ENCODE results near the gene SECISBP2L. TPM values are rescaled to one million over a fixed set of nuclear protein-coding genes. Genes with fewer than 3 reads are reported as not detected.

The SECISBP2L gene
- total and polyA plus RNA-seq, 10 of the 15 experiments (the other 5 are each of a cell fraction or from before 2014, with no cell fraction given): 1.4 to 24.2 (median 10.4) TPM

DNA sequence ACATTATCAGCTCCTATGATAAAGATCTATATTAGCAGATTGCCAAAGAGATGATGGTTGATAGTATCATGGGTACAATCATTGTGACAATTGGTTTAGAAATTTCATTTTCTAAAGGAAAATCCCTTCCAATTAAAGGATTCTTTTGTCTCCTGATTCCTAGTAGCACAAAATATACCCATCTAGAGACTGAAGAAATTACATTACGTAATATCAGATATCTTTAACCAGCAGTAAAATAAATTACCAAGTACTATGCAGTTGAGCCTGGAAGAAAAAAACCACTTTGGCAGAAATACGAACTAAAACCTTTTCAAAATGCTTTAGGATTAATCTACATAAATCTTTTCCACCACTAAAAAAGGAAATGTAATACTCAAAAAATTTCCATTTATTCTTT, 46.9 kb downstream of the SECISBP2L start:
- Histone ChIP-seq H3K79me2 (ENCODE audit: control insufficient read depth, insufficient read depth, low read length) (no peaks in the 10 kb centered on the region), H3K27me3 (replicated peaks in 1 of 2; ENCODE audit: control insufficient read depth in 2 of 2, insufficient read depth in 2 of 2, low read length in 1 of 2) (no peaks in the 10 kb centered on the region), H3K36me3 (ENCODE audit: control insufficient read depth in 2 of 2, insufficient read depth in 2 of 2, low read length in 1 of 2) (peaks cover 2 to 7% of the 10 kb centered on the region in 2 experiments; a peak in 2 of 4 replicates), H4K20me1 (ENCODE audit: control insufficient read depth, insufficient read depth) (no peaks in the 10 kb centered on the region), H3K9ac (ENCODE audit: control insufficient read depth, insufficient read depth, low read length) (no peak overlapping the region), H3K27ac (ENCODE audit: control insufficient read depth, insufficient read depth) (no peak overlapping the region), H3K4me2 (ENCODE audit: control insufficient read depth, insufficient read depth) (no peak overlapping the region), H3K9me3 (replicated peaks; ENCODE audit: control insufficient read depth, insufficient read depth, low read length) (no peaks in the 10 kb centered on the region), H3K4me1 (ENCODE audit: control insufficient read depth, insufficient read depth, low read length) (no peaks in the 10 kb centered on the region), H2AFZ (ENCODE audit: control insufficient read depth, low read depth, low read length) (no peak overlapping the region), H3K4me3 (no peak overlapping the region)
- ChIA-PET CTCF (interaction anchor here (1.3 kb wide), 1 partner anchor 137 kb away, joined by 4 read pairs; no protein-coding TSS in a partner anchor), POLR2A (no interaction called here), RAD21 (ENCODE audit: unreplicated experiment) (no interaction called here), SMC1A (ENCODE audit: uncharacterized antibody, unreplicated experiment) (interaction anchor here (1.1 kb wide), 1 partner anchor 81 kb away, joined by 3 read pairs; no protein-coding TSS in a partner anchor)
- no peak for ATAC-seq
- no peak for FAIRE-seq
- intact Hi-C loops (cut with micrococcal nuclease; ENCODE audit: unreplicated experiment): no loop called here
- in situ Hi-C loops (cut with MboI): no loop called here
- 97% methylated on average over 2 of the region's 2 CpGs for WGBS (ENCODE audit: insufficient coverage, insufficient replicate concordance, low lambda C conversion rate, missing lambda C conversion rate)
- BruUV-seq (replicated peaks): no TSS peak
- DNase-seq (ENCODE audit: low read depth, low spot score): no peak
- TF ChIP-seq, protein P1, sequence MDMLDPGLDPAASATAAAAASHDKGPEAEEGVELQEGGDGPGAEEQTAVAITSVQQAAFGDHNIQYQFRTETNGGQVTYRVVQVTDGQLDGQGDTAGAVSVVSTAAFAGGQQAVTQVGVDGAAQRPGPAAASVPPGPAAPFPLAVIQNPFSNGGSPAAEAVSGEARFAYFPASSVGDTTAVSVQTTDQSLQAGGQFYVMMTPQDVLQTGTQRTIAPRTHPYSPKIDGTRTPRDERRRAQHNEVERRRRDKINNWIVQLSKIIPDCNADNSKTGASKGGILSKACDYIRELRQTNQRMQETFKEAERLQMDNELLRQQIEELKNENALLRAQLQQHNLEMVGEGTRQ (IDR thresholded peaks at IDR 0.05; ENCODE audit: borderline replicate concordance, low read depth, low read length): no peak
- TF ChIP-seq NFXL1 (IDR thresholded peaks at IDR 0.05; ENCODE audit: borderline replicate concordance) (no peak), BCL3 (IDR thresholded peaks at IDR 0.05; ENCODE audit: borderline replicate concordance, insufficient read depth, low read depth, low read length, poor library complexity, severe bottlenecking) (no peak), SUZ12 (IDR thresholded peaks at IDR 0.05; ENCODE audit: unreplicated experiment) (no peak), CEBPZ (IDR thresholded peaks at IDR 0.05; ENCODE audit: low read depth, low read length) (no peak), RAD51 (IDR thresholded peaks at IDR 0.05) (no peak), FOS (IDR thresholded peaks at IDR 0.05; ENCODE audit: borderline replicate concordance, extremely low read depth, insufficient read length) (no peak), ETV6 (conservative IDR thresholded peaks at IDR 0.05 in 1 of 2, IDR thresholded peaks at IDR 0.05 in 1 of 2; ENCODE audit: borderline replicate concordance in 1 of 2, low read depth in 1 of 2) (no peak), STAT1 (conservative IDR thresholded peaks at IDR 0.05) (no peak), YBX1 (IDR thresholded peaks at IDR 0.05) (no peak), NR2C1 (IDR thresholded peaks at IDR 0.05) (no peak), MTA2 (IDR thresholded peaks at IDR 0.05; ENCODE audit: low read depth) (no peak), KAT2A (conservative IDR thresholded peaks at IDR 0.05; ENCODE audit: control insufficient read depth, low read depth, low read length) (no peak)
- TF ChIP-seq, protein P2, sequence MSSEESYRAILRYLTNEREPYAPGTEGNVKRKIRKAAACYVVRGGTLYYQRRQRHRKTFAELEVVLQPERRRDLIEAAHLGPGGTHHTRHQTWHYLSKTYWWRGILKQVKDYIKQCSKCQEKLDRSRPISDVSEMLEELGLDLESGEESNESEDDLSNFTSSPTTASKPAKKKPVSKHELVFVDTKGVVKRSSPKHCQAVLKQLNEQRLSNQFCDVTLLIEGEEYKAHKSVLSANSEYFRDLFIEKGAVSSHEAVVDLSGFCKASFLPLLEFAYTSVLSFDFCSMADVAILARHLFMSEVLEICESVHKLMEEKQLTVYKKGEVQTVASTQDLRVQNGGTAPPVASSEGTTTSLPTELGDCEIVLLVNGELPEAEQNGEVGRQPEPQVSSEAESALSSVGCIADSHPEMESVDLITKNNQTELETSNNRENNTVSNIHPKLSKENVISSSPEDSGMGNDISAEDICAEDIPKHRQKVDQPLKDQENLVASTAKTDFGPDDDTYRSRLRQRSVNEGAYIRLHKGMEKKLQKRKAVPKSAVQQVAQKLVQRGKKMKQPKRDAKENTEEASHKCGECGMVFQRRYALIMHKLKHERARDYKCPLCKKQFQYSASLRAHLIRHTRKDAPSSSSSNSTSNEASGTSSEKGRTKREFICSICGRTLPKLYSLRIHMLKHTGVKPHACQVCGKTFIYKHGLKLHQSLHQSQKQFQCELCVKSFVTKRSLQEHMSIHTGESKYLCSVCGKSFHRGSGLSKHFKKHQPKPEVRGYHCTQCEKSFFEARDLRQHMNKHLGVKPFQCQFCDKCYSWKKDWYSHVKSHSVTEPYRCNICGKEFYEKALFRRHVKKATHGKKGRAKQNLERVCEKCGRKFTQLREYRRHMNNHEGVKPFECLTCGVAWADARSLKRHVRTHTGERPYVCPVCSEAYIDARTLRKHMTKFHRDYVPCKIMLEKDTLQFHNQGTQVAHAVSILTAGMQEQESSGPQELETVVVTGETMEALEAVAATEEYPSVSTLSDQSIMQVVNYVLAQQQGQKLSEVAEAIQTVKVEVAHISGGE (CRISPR knock-in tag; IDR thresholded peaks at IDR 0.05): no peak

Data from GM12878 (cell line).